WTC11 (cell line): Measurements from ENCODE around the gene EBP. TPM values are rescaled to one million over a fixed set of nuclear protein-coding genes. Genes with fewer than 3 reads are reported as not detected.

Experiments
- ATAC-seq: fragments of 200-7000 bp; cut with Tn5 transposase; 2 replicates; pipeline ENCODE4 v1.10.0; 2021; ENCODE audit warnings: mild to moderate bottlenecking, moderate library complexity
- CTCF ChIA-PET: fragments of 300-600 bp; sonication (Branson Sonifier 250); formaldehyde crosslinking; loops from one replicate; lab custom pipeline; 2021; ENCODE audit warnings: antibody characterized with exemption; lab: Charles Lee
- POLR2A ChIA-PET: fragments of 350-600 bp; sonication (Branson Sonifier 250); formaldehyde crosslinking; loops from one replicate; lab custom pipeline; 2021; ENCODE audit warnings: antibody characterized with exemption; lab: Charles Lee
- DNase-seq: peaks from one replicate; pipeline ENCODE4 v3.0.0; 2021; ENCODE audit warnings: low spot score
- H3K27ac Mint-ChIP-seq: 2 replicates; pipeline ENCODE4 v1.8.0; 2021; ENCODE audit warnings: mixed read lengths
- H3K27me3 Mint-ChIP-seq: 2 replicates; pipeline ENCODE4 v1.8.0; 2021; ENCODE audit warnings: low read depth, mild to moderate bottlenecking, moderate library complexity, mixed read lengths
- H3K36me3 Mint-ChIP-seq: 2 replicates; pipeline ENCODE4 v1.8.0; 2021; ENCODE audit warnings: mixed read lengths
- H3K4me1 Mint-ChIP-seq: 2 replicates; pipeline ENCODE4 v1.8.0; 2022; ENCODE audit warnings: mixed read lengths
- H3K4me3 Mint-ChIP-seq: 2 replicates; pipeline ENCODE4 v1.8.0; 2021; ENCODE audit warnings: mild to moderate bottlenecking, moderate library complexity, mixed read lengths
- H3K9me3 Mint-ChIP-seq: 2 replicates; pipeline ENCODE4 v1.8.0; 2021; ENCODE audit warnings: mixed read lengths
- CREB1 ChIP-seq: sonication (generic); formaldehyde crosslinking; IDR thresholded peaks from 2 replicates; pipeline ENCODE4 v1.8.0; 2023; ENCODE audit warnings: mild to moderate bottlenecking, missing genetic modification reagents
- EMX1 ChIP-seq: fragments of 250-450 bp; sonication (Bioruptor Pico); IDR thresholded peaks from 2 replicates; pipeline ENCODE4 v1.8.0; 2021; ENCODE audit warnings: mild to moderate bottlenecking
- ETV6 ChIP-seq: sonication (generic); formaldehyde crosslinking; IDR thresholded peaks from 2 replicates; pipeline ENCODE4 v1.8.1; 2022; ENCODE audit warnings: mild to moderate bottlenecking, missing genetic modification reagents
- HMGA2 ChIP-seq: fragments of 250-450 bp; sonication (Bioruptor Pico); IDR thresholded peaks from 2 replicates; pipeline ENCODE4 v1.4.0; 2021; ENCODE audit warnings: mild to moderate bottlenecking, moderate library complexity
- NFATC4 ChIP-seq: fragments of 250-450 bp; sonication (Bioruptor Pico); IDR thresholded peaks from 2 replicates; pipeline ENCODE4 v1.9.0; 2021; ENCODE audit warnings: mild to moderate bottlenecking
- NFYB ChIP-seq: sonication (generic); formaldehyde crosslinking; conservative IDR thresholded peaks from 2 replicates; pipeline ENCODE4 v1.8.0; 2022; ENCODE audit warnings: low read depth, missing genetic modification reagents
- NR1H2 ChIP-seq: sonication (generic); formaldehyde crosslinking; IDR thresholded peaks from 2 replicates; pipeline ENCODE4 v1.9.0; 2021; ENCODE audit warnings: mild to moderate bottlenecking, moderate library complexity, missing genetic modification reagents
- NR3C1 ChIP-seq: sonication (generic); formaldehyde crosslinking; conservative IDR thresholded peaks from 2 replicates; pipeline ENCODE4 v1.8.1; 2023; ENCODE audit warnings: low read depth, mild to moderate bottlenecking, missing genetic modification reagents
- RELA ChIP-seq: sonication (generic); formaldehyde crosslinking; IDR thresholded peaks from 2 replicates; pipeline ENCODE4 v1.8.1; 2022; ENCODE audit warnings: missing genetic modification reagents, mild to moderate bottlenecking, borderline replicate concordance
- RORB ChIP-seq: fragments of 250-450 bp; sonication (Bioruptor Pico); IDR thresholded peaks from 2 replicates; pipeline ENCODE4 v1.9.0; 2021; ENCODE audit warnings: mild to moderate bottlenecking
- TEAD1 ChIP-seq: sonication (generic); formaldehyde crosslinking; IDR thresholded peaks from 2 replicates; pipeline ENCODE4 v1.8.0; 2022; ENCODE audit warnings: mild to moderate bottlenecking, missing genetic modification reagents
- ZBTB21 ChIP-seq: sonication (generic); formaldehyde crosslinking; IDR thresholded peaks from 2 replicates; pipeline ENCODE4 v1.8.1; 2023; ENCODE audit warnings: mild to moderate bottlenecking, missing genetic modification reagents, borderline replicate concordance
- ZNF121 ChIP-seq: sonication (generic); formaldehyde crosslinking; IDR thresholded peaks from 2 replicates; pipeline ENCODE4 v1.8.0; 2023; ENCODE audit warnings: missing genetic modification reagents
- ZNF232 ChIP-seq: sonication (generic); formaldehyde crosslinking; IDR thresholded peaks from 2 replicates; pipeline ENCODE4 v1.8.0; 2022; ENCODE audit warnings: mild to moderate bottlenecking, missing genetic modification reagents
- ZNF263 ChIP-seq: sonication (generic); formaldehyde crosslinking; IDR thresholded peaks from 2 replicates; pipeline ENCODE4 v1.8.1; 2022; ENCODE audit warnings: low read depth, mild to moderate bottlenecking, moderate library complexity, missing genetic modification reagents
- ZNF423 ChIP-seq: fragments of 250-450 bp; sonication (Bioruptor Pico); IDR thresholded peaks from 2 replicates; pipeline ENCODE4 v2.1.2; 2022; ENCODE audit warnings: mild to moderate bottlenecking, moderate library complexity
- total RNA-seq: library from RNA; stranded (reverse); gene quantifications from 3 replicates; pipeline ENCODE4 v1.2.3, GENCODE V29; 2021
- TF ChIP-seq, protein P1 (sequence below): sonication (generic); formaldehyde crosslinking; IDR thresholded peaks from 2 replicates; pipeline ENCODE4 v1.8.1; 2023; ENCODE audit warnings: mild to moderate bottlenecking, missing genetic modification reagents
- TF ChIP-seq, protein P2 (sequence below): fragments of 250-450 bp; sonication (Bioruptor Pico); IDR thresholded peaks from 2 replicates; pipeline ENCODE4 v1.9.0; 2021; ENCODE audit warnings: moderate library complexity, mild to moderate bottlenecking, inconsistent platforms, borderline replicate concordance
- TF ChIP-seq, protein P3 (sequence below): fragments of 250-450 bp; sonication (Bioruptor Pico); IDR thresholded peaks from 2 replicates; pipeline ENCODE4 v1.8.0; 2021; ENCODE audit warnings: mild to moderate bottlenecking
- TF ChIP-seq, protein P4 (sequence below): sonication (generic); formaldehyde crosslinking; IDR thresholded peaks from 2 replicates; pipeline ENCODE4 v1.8.1; 2023; ENCODE audit warnings: mild to moderate bottlenecking, missing genetic modification reagents, borderline replicate concordance
- TF ChIP-seq, protein P5 (sequence below): sonication (generic); formaldehyde crosslinking; IDR thresholded peaks from 2 replicates; pipeline ENCODE4 v1.8.0; 2023; ENCODE audit warnings: mild to moderate bottlenecking, missing genetic modification reagents
- TF ChIP-seq, protein P6 (sequence below): fragments of 250-450 bp; sonication (Bioruptor Pico); IDR thresholded peaks from 2 replicates; pipeline ENCODE4 v1.9.0; 2021; ENCODE audit warnings: mild to moderate bottlenecking

The EBP gene
- total RNA-seq, 1 experiment from 2014 or later, result 129 TPM

- peak overlapping the region; percentile 35 for H3K4me3 Mint-ChIP-seq
- no peak for TF ChIP-seq HMGA2 (CRISPR knock-in tag)
- TF ChIP-seq TEAD1, result no peak
- no peak for TF ChIP-seq NFYB (CRISPR knock-in tag)
- TF ChIP-seq RORB (CRISPR knock-in tag), result no peak
- TF ChIP-seq, protein P1, sequence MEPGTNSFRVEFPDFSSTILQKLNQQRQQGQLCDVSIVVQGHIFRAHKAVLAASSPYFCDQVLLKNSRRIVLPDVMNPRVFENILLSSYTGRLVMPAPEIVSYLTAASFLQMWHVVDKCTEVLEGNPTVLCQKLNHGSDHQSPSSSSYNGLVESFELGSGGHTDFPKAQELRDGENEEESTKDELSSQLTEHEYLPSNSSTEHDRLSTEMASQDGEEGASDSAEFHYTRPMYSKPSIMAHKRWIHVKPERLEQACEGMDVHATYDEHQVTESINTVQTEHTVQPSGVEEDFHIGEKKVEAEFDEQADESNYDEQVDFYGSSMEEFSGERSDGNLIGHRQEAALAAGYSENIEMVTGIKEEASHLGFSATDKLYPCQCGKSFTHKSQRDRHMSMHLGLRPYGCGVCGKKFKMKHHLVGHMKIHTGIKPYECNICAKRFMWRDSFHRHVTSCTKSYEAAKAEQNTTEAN (CRISPR knock-in tag), result no peak
- TF ChIP-seq NR1H2 (CRISPR knock-in tag), result no peak
- DNase-seq (no peak), ATAC-seq (peak; percentile 7; the same call in 1 of the 2 replicates)
- 0 out of 2 replicates have a peak overlapping the region, but pooled peaks have one; percentile 49 for H3K27ac Mint-ChIP-seq
- ChIA-PET CTCF (interaction anchor here (1.2 kb wide), 2 partner anchors 21 kb away, joined by 5 to 10 read pairs; no protein-coding TSS in a partner anchor), POLR2A (interaction anchor here (0.6 kb wide), 1 partner anchor 101 kb away, joined by 3 read pairs; the partner anchor contains the start of gene RBM3)
- H3K36me3 Mint-ChIP-seq, result no peaks in the 10 kb centered on the region
- H3K9me3 Mint-ChIP-seq, result no peaks in the 10 kb centered on the region
- peaks cover 45% of the 10 kb centered on the region for H3K4me1 Mint-ChIP-seq
- H3K27me3 Mint-ChIP-seq, result no peaks in the 10 kb centered on the region
These were observed 48.5 kb upstream of the EBP start for GRCh38 chrX:48472851-48473703.

DNA sequence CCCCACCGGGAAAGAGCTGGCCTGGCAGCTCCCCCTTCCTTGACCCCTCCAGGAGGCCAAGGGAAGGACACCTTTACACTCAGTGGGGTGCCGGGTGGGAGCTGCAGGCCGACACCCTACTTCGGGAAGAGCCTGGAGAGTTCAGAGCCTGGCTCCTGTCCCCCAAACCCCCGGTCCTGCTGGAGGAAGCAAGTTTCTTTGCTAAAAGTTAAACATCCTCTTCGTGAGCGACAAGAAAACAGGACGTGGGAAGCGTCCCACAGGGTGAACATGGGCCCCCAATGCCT is 48.0 kb upstream of the EBP start:
- Mint-ChIP-seq H3K4me1 (peaks cover 45% of the 10 kb centered on the region), H3K36me3 (no peaks in the 10 kb centered on the region), H3K27ac (peak overlapping the region; percentile 95), H3K4me3 (peak overlapping the region; percentile 18; the same call in 1 of the 2 replicates), H3K9me3 (no peaks in the 10 kb centered on the region), H3K27me3 (no peaks in the 10 kb centered on the region)
- ChIA-PET CTCF (interaction anchor here (1.2 to 1.4 kb wide), 2 partner anchors 8 to 20 kb away, joined by 3 to 10 read pairs; no protein-coding TSS in a partner anchor), POLR2A (no interaction called here)
- DNase-seq (no peak), ATAC-seq (no peak)
- TF ChIP-seq, protein P2, sequence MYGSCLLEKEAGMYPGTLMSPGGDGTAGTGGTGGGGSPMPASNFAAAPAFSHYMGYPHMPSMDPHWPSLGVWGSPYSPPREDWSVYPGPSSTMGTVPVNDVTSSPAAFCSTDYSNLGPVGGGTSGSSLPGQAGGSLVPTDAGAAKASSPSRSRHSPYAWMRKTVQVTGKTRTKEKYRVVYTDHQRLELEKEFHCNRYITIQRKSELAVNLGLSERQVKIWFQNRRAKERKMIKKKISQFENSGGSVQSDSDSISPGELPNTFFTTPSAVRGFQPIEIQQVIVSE (CRISPR knock-in tag), result no peak

- H3K27me3 Mint-ChIP-seq, result no peaks in the 10 kb centered on the region
- peaks cover under 1% of the 10 kb centered on the region; the same call in 1 of the 2 replicates for H3K36me3 Mint-ChIP-seq
- no peaks in the 10 kb centered on the region for H3K9me3 Mint-ChIP-seq
- CTCF ChIA-PET, result interaction anchor here (0.5 to 1.4 kb wide), 6 partner anchors 8 to 68 kb away, joined by 3 to 10 read pairs (median 4); no protein-coding TSS in a partner anchor
- H3K4me1 Mint-ChIP-seq, result peaks cover 45% of the 10 kb centered on the region
- POLR2A ChIA-PET, result no interaction called here
- peak overlapping the region; percentile 95 for H3K27ac Mint-ChIP-seq
- DNase-seq (peak; percentile 16), ATAC-seq (peak; percentile 9)
- peak overlapping the region; percentile 44 for H3K4me3 Mint-ChIP-seq
- TF ChIP-seq, protein P3, sequence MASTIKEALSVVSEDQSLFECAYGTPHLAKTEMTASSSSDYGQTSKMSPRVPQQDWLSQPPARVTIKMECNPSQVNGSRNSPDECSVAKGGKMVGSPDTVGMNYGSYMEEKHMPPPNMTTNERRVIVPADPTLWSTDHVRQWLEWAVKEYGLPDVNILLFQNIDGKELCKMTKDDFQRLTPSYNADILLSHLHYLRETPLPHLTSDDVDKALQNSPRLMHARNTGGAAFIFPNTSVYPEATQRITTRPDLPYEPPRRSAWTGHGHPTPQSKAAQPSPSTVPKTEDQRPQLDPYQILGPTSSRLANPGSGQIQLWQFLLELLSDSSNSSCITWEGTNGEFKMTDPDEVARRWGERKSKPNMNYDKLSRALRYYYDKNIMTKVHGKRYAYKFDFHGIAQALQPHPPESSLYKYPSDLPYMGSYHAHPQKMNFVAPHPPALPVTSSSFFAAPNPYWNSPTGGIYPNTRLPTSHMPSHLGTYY (CRISPR knock-in tag), result no peak
- TF ChIP-seq NFATC4 (CRISPR knock-in tag), result no peak
- no peak for TF ChIP-seq EMX1 (CRISPR knock-in tag)
- TF ChIP-seq CREB1 (CRISPR knock-in tag), result no peak
- TF ChIP-seq ZBTB21, result no peak
- no peak for TF ChIP-seq ZNF263
- no peak for TF ChIP-seq ZNF121
- TF ChIP-seq, protein P4, sequence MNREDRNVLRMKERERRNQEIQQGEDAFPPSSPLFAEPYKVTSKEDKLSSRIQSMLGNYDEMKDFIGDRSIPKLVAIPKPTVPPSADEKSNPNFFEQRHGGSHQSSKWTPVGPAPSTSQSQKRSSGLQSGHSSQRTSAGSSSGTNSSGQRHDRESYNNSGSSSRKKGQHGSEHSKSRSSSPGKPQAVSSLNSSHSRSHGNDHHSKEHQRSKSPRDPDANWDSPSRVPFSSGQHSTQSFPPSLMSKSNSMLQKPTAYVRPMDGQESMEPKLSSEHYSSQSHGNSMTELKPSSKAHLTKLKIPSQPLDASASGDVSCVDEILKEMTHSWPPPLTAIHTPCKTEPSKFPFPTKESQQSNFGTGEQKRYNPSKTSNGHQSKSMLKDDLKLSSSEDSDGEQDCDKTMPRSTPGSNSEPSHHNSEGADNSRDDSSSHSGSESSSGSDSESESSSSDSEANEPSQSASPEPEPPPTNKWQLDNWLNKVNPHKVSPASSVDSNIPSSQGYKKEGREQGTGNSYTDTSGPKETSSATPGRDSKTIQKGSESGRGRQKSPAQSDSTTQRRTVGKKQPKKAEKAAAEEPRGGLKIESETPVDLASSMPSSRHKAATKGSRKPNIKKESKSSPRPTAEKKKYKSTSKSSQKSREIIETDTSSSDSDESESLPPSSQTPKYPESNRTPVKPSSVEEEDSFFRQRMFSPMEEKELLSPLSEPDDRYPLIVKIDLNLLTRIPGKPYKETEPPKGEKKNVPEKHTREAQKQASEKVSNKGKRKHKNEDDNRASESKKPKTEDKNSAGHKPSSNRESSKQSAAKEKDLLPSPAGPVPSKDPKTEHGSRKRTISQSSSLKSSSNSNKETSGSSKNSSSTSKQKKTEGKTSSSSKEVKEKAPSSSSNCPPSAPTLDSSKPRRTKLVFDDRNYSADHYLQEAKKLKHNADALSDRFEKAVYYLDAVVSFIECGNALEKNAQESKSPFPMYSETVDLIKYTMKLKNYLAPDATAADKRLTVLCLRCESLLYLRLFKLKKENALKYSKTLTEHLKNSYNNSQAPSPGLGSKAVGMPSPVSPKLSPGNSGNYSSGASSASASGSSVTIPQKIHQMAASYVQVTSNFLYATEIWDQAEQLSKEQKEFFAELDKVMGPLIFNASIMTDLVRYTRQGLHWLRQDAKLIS (CRISPR knock-in tag), result no peak
- no peak for TF ChIP-seq ZNF232
- TF ChIP-seq, protein P5, sequence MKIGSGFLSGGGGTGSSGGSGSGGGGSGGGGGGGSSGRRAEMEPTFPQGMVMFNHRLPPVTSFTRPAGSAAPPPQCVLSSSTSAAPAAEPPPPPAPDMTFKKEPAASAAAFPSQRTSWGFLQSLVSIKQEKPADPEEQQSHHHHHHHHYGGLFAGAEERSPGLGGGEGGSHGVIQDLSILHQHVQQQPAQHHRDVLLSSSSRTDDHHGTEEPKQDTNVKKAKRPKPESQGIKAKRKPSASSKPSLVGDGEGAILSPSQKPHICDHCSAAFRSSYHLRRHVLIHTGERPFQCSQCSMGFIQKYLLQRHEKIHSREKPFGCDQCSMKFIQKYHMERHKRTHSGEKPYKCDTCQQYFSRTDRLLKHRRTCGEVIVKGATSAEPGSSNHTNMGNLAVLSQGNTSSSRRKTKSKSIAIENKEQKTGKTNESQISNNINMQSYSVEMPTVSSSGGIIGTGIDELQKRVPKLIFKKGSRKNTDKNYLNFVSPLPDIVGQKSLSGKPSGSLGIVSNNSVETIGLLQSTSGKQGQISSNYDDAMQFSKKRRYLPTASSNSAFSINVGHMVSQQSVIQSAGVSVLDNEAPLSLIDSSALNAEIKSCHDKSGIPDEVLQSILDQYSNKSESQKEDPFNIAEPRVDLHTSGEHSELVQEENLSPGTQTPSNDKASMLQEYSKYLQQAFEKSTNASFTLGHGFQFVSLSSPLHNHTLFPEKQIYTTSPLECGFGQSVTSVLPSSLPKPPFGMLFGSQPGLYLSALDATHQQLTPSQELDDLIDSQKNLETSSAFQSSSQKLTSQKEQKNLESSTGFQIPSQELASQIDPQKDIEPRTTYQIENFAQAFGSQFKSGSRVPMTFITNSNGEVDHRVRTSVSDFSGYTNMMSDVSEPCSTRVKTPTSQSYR, result no peak
- TF ChIP-seq ZNF423, result no peak
- no peak for TF ChIP-seq RELA (CRISPR knock-in tag)
- TF ChIP-seq, protein P6, sequence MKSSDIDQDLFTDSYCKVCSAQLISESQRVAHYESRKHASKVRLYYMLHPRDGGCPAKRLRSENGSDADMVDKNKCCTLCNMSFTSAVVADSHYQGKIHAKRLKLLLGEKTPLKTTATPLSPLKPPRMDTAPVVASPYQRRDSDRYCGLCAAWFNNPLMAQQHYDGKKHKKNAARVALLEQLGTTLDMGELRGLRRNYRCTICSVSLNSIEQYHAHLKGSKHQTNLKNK (CRISPR knock-in tag), result no peak
- TF ChIP-seq NR3C1 (CRISPR knock-in tag), result no peak
- no peak for TF ChIP-seq TEAD1
- TF ChIP-seq ETV6 (CRISPR knock-in tag), result no peak
These were observed 47.5 kb upstream of the EBP start for GRCh38 chrX:48474127-48474526.
